NCI-H1694 treated with DMSO at 0.1 percent for 48 hours (cell line): ENCODE results near the gene DCXR.

Source experiments
- DNase-seq: peaks from one replicate; lab custom pipeline; 2025; lab: John Stamatoyannopoulos, UW

Gene DCXR

DNA sequence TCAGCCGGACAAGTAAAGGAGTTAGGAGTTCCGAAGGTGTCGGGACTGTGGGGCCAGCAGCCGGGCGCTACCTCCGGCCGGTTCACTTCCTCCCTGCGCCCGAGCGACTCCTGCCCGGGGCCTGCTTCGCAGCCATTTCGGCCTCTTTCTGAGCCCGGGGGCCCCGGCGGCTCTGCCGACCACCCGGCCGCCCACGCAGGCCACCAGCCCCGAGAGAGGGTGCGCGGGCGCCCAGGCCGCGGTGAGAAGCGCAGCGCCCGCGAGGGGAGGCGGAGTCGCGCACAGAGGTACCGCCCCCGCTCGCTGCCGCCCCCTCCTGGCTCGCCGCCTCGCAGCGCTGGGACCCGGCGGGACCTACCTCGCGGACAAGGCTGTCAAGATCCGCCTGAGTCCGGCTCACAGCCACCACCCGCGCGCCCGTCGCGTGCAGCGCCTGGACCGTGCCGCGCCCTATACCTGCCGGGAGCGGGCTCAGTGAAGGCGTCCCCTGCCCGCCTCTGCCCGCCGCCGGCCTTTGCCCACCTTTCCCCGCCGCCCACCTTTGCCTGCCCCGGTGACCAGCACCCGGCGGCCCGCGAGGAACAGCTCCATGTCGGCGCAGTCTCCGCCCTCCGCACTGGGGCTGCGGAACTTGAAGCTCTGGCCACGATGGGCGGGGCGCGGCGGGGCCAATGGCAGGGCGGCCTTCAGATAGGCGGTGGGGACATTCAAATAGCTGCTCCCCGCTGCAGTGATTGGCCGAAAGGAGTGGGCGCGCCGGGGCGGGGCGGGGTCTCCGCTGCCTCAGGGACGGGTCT is at the start of gene DCXR:
DCXR (minus strand) TSS at position 606 of the 797 bp plus-strand sequence; CDS start at position 591, 15 bp downstream.
- peak; percentile 96 for DNase-seq

GRCh38 chr17:82085931-82086764 is 48.7 kb upstream of the DCXR start:
- no peak for DNase-seq

GRCh38 chr17:82085031-82085861 is 47.7 kb upstream of the DCXR start:
- no peak for DNase-seq

DNA sequence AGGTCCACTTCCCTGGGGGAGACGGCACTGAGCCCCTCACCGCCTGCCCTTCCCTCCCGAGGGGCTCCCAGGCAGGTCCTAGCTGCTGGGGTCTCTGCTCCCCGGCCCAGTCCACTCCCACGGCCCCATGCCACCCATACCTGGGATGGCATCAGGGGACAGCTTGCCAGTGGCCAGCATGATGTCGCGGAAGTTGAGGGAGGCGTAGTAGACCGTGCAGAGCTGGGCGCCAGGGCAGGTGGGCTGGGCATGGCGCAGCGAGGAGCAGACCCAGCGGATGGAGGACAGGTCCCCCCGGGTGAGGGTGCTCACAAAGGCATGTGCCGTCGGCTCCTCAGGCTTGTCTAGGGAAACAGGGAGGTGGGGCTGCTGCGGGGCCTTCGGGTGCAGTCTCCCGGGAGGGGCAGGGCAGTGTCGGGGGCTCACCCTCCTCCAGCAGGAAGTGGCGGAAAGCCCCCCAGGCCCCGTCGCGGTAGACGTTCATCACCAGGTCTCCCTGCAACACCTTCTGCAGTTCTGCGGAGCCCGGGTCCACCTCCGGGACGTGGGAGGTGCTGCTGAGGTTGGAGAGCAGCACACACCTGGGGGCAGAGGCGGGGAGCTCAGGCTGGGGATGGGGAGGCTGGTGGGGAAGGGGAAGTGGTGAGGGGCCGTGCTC is 47.0 kb upstream of the DCXR start:
- no peak for DNase-seq

GRCh38 chr17:82083533-82084359 is 46.2 kb upstream of the DCXR start:
- DNase-seq = no peak

GRCh38 chr17:82083009-82083408 is 45.5 kb upstream of the DCXR start:
- no peak for DNase-seq

- DNase-seq = no peak
These were observed 45.0 kb upstream of the DCXR start for GRCh38 chr17:82082456-82082855.

DNA sequence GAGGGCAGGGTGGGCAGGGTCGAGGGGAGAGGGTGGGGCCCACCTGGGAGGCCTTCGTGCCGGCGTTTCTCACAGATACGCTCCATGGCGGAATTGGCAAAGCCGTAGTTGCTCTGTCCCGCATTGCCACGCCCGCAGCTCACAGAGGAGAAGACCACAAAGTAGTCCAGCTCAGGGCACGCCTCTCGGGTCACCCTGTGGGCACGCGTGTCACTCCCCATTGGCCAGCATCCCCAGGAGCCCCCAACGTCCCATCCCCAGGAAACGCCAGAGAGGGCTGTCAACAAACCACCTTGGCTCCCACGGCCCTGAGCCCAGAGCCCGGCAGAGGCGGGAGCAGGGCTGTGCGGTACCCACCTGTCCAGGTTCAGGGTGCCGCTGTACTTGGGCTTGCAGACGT is 44.5 kb upstream of the DCXR start:
- no peak for DNase-seq

DNA sequence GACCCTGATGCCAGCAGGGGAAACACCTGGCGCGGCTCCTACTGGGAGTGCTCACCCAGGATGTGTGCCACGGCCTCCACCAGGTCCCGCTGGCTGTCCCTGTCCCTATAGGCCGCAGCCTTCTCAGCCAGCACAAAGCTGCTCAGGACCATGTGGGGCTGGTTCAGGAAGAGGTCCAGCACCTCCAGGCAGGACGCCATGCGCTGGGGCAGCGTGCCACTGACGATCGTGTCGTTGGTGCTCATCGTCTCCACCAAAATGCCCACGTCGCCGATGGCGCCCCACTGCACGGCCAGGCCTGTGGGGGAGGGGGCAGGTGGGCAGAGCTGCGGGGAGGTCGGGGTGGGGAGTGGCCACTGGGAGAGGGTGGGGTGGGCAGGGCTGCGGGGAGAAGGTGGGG is 44.0 kb upstream of the DCXR start:
- DNase-seq = no peak

DNA sequence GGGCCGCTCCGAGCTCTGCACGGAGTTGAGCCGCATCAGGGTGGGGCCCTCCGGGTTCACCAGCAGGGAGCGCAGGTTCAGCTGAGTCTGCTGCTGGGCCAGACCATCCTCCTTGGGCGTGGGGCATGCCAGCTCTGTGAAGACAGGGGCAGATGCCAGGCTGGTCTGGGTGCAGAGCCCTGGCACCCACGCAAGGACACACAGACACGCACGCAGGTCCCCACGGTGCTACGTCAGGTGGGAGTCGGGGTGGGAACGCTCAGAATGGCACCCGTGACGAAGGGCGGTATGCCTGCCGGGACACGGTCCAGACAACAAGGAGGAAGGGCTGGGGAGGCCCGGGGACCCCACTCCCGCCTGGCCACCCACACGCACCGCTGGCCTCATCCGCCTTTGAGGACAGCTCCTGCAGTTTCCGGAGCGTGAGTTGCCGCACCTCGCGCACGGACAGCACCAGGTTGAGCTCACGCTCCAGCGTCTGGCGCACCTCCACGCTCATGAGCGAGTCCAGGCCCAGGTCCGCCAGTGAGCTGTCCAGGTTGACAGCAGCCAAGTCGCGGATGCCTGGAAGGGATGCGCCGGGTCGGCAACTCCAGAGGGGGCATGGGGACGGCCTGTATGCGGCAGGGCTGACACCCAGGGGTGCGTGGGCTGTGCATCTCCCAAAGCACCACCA is 43.4 kb upstream of the DCXR start:
- no peak for DNase-seq

GRCh38 chr17:82080048-82080788 is 42.7 kb upstream of the DCXR start:
- DNase-seq = no peak

DNA sequence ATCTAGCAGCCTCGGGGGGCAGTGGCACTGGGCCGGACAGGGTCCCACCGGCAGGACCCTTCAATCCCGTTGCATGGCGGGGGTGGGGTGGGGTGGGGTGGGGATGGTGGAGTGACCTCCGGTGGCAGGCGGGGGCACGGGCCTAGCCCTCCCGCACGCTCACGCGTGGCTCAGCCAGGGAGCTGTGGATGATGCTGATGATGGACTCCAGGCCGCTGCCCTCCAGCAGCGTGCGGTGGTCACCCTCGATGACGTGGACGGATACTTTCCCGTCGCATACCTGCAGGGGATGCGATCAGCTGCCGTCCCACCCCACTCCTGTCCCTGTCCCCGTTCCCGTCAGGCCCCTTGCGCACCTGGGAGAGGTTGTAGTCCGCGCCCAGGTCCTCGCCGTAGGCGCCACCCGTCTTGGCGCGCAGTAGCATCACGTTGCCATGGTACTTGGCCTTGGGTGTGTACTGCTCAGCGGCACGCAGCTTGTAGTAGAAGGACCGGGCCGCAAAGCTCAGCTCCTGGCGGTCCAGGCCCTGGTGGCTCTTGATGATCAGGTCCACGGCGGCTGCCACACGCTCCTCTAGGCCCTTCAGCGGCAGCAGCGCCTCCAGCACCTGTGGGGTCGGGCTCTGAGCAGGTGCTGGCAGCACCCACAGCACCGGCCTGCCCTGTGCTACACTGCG is 41.6 kb upstream of the DCXR start:
- DNase-seq = no peak

- DNase-seq = no peak
These were observed 40.9 kb upstream of the DCXR start for GRCh38 chr17:82078433-82078832.

DNA sequence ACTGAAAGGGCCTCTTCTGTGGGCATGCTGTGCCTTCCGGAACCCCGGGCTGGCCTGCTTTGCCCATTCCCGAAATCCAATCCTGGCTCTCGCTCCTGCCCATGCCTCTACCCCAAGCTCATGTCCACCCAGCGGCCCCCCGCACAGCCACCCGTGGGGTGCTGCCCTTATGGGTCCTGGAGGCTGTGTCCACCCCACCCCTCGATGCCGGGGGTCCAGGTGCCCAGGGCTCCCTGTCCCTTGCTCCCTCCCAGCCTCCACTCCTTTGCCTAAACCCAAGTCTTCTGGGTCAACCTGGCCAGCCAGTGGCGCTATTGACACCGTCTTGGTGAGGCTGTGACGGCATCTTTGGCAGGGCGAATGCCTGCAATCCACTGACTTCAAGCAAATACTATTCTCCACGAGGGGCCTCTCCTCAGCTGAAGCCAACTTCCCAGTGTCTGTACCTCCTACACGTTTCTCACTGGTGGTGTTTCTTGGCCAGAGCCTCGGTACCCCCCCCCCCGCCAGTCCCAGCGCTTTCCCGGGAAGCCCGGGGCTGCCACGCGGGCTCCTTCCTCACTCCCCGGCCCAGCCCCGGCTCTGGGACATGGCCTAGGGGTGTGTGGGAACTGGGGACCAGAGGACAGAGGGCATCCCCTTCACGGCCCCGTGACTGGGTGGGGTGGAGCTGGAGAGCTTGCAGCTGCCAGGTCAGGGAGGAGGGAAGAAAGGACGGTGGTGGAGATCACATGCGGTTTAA is 40.3 kb upstream of the DCXR start:
- DNase-seq = no peak

- no peak for DNase-seq
These were observed 39.5 kb upstream of the DCXR start for GRCh38 chr17:82076785-82077591.

DNA sequence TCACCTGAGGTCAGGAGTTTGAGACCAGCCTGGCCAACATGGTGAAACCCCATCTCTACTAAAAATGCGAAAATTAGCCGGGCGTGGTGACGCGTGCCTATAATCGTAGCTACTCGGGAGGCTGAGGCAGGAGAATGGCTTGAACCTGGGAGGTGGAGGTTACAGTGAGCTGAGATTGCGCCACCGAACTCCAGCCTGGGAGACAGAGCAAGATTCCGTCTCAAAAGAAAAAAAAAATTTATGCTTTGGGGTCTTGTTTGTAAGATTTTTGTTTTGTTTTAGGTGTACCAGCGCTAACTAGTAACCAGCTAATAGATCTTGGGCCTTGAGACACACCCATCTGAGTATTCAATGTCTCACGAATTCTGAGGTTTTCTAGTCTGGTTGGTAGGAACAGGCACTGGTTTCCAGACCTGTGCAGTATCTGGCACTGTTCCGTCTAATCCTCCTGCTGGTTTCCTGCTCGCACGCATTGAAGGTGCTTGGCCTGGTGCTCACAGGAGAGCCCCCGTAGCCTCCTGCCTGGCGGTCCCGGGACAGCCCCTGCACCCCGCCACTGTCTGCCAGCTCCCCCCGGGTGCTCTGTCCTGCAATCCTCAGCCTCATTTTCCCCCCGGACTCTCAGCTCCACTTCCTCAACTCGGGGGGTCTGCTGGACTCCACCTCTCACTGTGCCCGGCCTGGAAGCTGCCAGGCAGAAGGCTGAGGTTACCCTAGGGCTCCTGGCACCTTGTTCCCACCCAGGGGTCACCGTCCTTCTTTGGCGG is 38.7 kb upstream of the DCXR start:
- no peak for DNase-seq

DNA sequence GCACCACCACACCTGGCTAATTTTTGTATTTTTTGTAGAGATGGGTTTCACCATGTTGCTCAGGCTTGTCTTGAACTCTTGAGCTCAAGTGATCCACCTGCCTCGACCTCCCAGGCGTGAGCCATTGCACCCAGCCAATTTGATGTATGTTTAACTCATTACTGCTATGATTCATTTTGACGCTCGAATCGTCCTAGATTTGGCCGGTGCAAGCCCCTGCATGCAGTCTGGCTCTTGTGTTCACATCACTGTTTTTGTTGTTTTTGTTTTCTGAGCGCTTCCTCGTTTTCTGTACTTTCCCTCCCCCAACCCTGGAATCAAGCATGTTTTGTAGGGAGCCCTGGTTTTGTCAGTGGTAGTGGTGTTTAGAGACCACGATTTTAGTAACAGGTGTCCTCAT is 35.9 kb upstream of the DCXR start:
- no peak for DNase-seq
